Testis (tissue), 2 donors: ENCODE results near the gene POT1.

Experiments used
- POLR2A ChIP-seq: fragments of 450-650 bp; IDR thresholded peaks from one replicate; pipeline ENCODE4 v1.6.1; 2017; ENCODE audit warnings: antibody characterized with exemption, mild to moderate bottlenecking, moderate library complexity
- TF ChIP-seq, protein P1 (sequence below), 3 experiments: fragments of 450-650 bp in 2 of 3; fragments of 200-600 bp in 1 of 3; sonication (generic) in 1 of 3; IDR thresholded peaks; one replicate each; pipeline ENCODE4 v1.5.1; 2016 to 2019; ENCODE audit warnings: antibody characterized with exemption in 3 of 3, mild to moderate bottlenecking in 2 of 3, moderate library complexity in 1 of 3

GRCh38 chr7:124915242-124915641, 14.4 kb downstream of the POT1 start:
- no peak for TF ChIP-seq POLR2A
- TF ChIP-seq, protein P1, sequence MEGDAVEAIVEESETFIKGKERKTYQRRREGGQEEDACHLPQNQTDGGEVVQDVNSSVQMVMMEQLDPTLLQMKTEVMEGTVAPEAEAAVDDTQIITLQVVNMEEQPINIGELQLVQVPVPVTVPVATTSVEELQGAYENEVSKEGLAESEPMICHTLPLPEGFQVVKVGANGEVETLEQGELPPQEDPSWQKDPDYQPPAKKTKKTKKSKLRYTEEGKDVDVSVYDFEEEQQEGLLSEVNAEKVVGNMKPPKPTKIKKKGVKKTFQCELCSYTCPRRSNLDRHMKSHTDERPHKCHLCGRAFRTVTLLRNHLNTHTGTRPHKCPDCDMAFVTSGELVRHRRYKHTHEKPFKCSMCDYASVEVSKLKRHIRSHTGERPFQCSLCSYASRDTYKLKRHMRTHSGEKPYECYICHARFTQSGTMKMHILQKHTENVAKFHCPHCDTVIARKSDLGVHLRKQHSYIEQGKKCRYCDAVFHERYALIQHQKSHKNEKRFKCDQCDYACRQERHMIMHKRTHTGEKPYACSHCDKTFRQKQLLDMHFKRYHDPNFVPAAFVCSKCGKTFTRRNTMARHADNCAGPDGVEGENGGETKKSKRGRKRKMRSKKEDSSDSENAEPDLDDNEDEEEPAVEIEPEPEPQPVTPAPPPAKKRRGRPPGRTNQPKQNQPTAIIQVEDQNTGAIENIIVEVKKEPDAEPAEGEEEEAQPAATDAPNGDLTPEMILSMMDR (IDR thresholded peaks at IDR 0.05) = no peak
